HG02840 (cell line): Measurements from ENCODE around the gene GABBR2.

Source experiments
- ATAC-seq: cut with Tn5 transposase; IDR thresholded peaks from one replicate; pipeline ENCODE4 v1.9.1; 2021; ENCODE audit warnings: mild to moderate bottlenecking, moderate library complexity, moderate number of reproducible peaks; ENCODE audit not compliant: unreplicated experiment, low FRiP score

The GABBR2 gene

GRCh38 chr9:98640394-98640793 lies 68.3 kb downstream of the GABBR2 start:
- ATAC-seq, result no peak

- ATAC-seq, result no peak
Observed at GRCh38 chr9:98639133-98639532, 69.6 kb downstream of the GABBR2 start.

GRCh38 chr9:98637381-98637780 lies 71.4 kb downstream of the GABBR2 start:
- no peak for ATAC-seq

GRCh38 chr9:98635374-98635773 lies 73.4 kb downstream of the GABBR2 start:
- ATAC-seq, result no peak

GRCh38 chr9:98634685-98635336 lies 73.9 kb downstream of the GABBR2 start:
- no peak for ATAC-seq

GRCh38 chr9:98632839-98633238 lies 75.9 kb downstream of the GABBR2 start:
- no peak for ATAC-seq

- ATAC-seq, result no peak
Observed at GRCh38 chr9:98627296-98627695, 81.4 kb downstream of the GABBR2 start.

- no peak for ATAC-seq
Observed at GRCh38 chr9:98625728-98626127, 83.0 kb downstream of the GABBR2 start.

GRCh38 chr9:98619788-98620187 lies 88.9 kb downstream of the GABBR2 start:
- no peak for ATAC-seq

GRCh38 chr9:98615633-98616032 lies 93.1 kb downstream of the GABBR2 start:
- no peak for ATAC-seq

- ATAC-seq, result no peak
Observed at GRCh38 chr9:98614941-98615340, 93.8 kb downstream of the GABBR2 start.

- no peak for ATAC-seq
Observed at GRCh38 chr9:98612061-98612752, 96.5 kb downstream of the GABBR2 start.

- no peak for ATAC-seq
Observed at GRCh38 chr9:98611319-98611718, 97.4 kb downstream of the GABBR2 start.

GRCh38 chr9:98610711-98611110 lies 98.0 kb downstream of the GABBR2 start:
- ATAC-seq, result no peak

GRCh38 chr9:98610211-98610610 lies 98.5 kb downstream of the GABBR2 start:
- ATAC-seq, result no peak

- no peak for ATAC-seq
Observed at GRCh38 chr9:98609646-98610045, 99.1 kb downstream of the GABBR2 start.

GRCh38 chr9:98607787-98608186 lies 100.9 kb downstream of the GABBR2 start:
- ATAC-seq, result no peak

- no peak for ATAC-seq
Observed at GRCh38 chr9:98607152-98607551, 101.6 kb downstream of the GABBR2 start.

GRCh38 chr9:98606730-98607129 lies 102.0 kb downstream of the GABBR2 start:
- no peak for ATAC-seq

GRCh38 chr9:98605116-98605515 lies 103.6 kb downstream of the GABBR2 start:
- no peak for ATAC-seq

- no peak for ATAC-seq
Observed at GRCh38 chr9:98603821-98604383, 104.8 kb downstream of the GABBR2 start.
